CD4-positive, alpha-beta T cell treated with Interleukin-4 for 4 hours (primary cell): ENCODE results near the gene HDHD5.
"Not testable (repeated sequence)": the region's sequence is repeated elsewhere in the genome, so short reads cannot be mapped to it uniquely, and the experiment has no call there.

Source experiments
- DNase-seq: peaks from one replicate; pipeline ENCODE4 v3.0.0-alpha.2; 2020

HDHD5 gene

GRCh38 chr22:17155941-17156340 is 3.1 kb downstream of the HDHD5 start:
- no peak for DNase-seq

GRCh38 chr22:17152971-17153370 is 6.1 kb downstream of the HDHD5 start:
- no peak for DNase-seq

GRCh38 chr22:17152340-17152739 is 6.7 kb downstream of the HDHD5 start:
- DNase-seq: no peak

- DNase-seq: no peak
Measured at GRCh38 chr22:17149076-17149815, 9.8 kb downstream of the HDHD5 start.

- not testable (repeated sequence) for DNase-seq
Measured at GRCh38 chr22:17147458-17147857, 11.6 kb downstream of the HDHD5 start.

GRCh38 chr22:17145021-17145680 is 13.9 kb downstream of the HDHD5 start:
- no peak for DNase-seq

GRCh38 chr22:17143826-17144225 is 15.3 kb downstream of the HDHD5 start:
- no peak for DNase-seq

- no peak for DNase-seq
Measured at GRCh38 chr22:17143101-17143500, 16.0 kb downstream of the HDHD5 start.

- no peak for DNase-seq
Measured at GRCh38 chr22:17140826-17141766, 18.0 kb downstream of the HDHD5 start.

GRCh38 chr22:17140022-17140421 is 19.1 kb downstream of the HDHD5 start:
- DNase-seq: no peak

- no peak for DNase-seq
Measured at GRCh38 chr22:17138513-17138912, 20.6 kb downstream of the HDHD5 start.

- no peak for DNase-seq
Measured at GRCh38 chr22:17137861-17138425, 21.1 kb downstream of the HDHD5 start.

GRCh38 chr22:17137170-17137569 is 21.9 kb downstream of the HDHD5 start:
- DNase-seq: no peak

- DNase-seq: no peak
Measured at GRCh38 chr22:17135153-17135760, 23.8 kb downstream of the HDHD5 start.

GRCh38 chr22:17133137-17133536 is 25.9 kb downstream of the HDHD5 start:
- DNase-seq: no peak

- DNase-seq: no peak
Measured at GRCh38 chr22:17132112-17132511, 27.0 kb downstream of the HDHD5 start.

- DNase-seq: no peak
Measured at GRCh38 chr22:17131686-17132085, 27.4 kb downstream of the HDHD5 start.

- DNase-seq: no peak
Measured at GRCh38 chr22:17130199-17130598, 28.9 kb downstream of the HDHD5 start.

GRCh38 chr22:17121233-17122195 is 37.6 kb downstream of the HDHD5 start, which contains the start of gene TMEM121B:
Gene TMEM121B (minus strand): TSS chr22:17121360. CDS start chr22:17121127, 233 bp downstream.
- DNase-seq: no peak

- DNase-seq: no peak
Measured at GRCh38 chr22:17120711-17121232, 38.3 kb downstream of the HDHD5 start.

- peak; percentile 42 for DNase-seq
Measured at GRCh38 chr22:17120281-17120680, 38.8 kb downstream of the HDHD5 start.
